ENCODE results near the gene RBM4.

The RBM4 gene

DNA sequence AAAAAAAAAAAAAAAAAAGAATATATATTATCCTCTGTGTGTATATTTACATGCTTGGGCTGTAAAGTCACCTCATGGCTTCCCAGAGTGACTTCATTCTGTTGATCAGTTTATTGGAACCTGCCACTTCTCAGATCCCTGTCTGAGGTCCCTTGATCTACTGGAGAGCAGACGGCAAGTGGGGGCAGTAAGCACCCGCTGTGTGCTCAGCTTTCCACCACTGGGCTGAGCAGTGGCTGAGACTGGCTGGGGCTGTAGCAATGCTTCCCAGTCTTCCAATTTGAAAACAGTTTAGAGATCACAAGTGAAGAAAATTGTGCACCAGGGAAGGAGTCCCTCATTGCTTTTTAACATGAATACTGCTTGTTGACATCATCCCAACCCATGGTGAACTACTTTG is 46.1 kb downstream of the RBM4 start:
- Histone ChIP-seq H3K4me1 (ENCODE audit: control insufficient read depth, insufficient read depth, low read length) (peaks cover 4% of the 10 kb centered on the region; the same call in 1 of the 2 replicates), H3K9ac (ENCODE audit: low read length) (no peak overlapping the region), H3K4me3 (ENCODE audit: low read depth, low read length) (no peak overlapping the region), H3K27ac (ENCODE audit: low read depth, low read length) (no peak overlapping the region), H3K9me3 (ENCODE audit: control insufficient read depth, insufficient read depth, low read depth, low read length) (no peaks in the 10 kb centered on the region), H3K36me3 (ENCODE audit: control insufficient read depth, insufficient read depth, low read length) (peaks cover 41% of the 10 kb centered on the region), H3K27me3 (ENCODE audit: control insufficient read depth, insufficient read depth, low read length) (no peaks in the 10 kb centered on the region)

DNA sequence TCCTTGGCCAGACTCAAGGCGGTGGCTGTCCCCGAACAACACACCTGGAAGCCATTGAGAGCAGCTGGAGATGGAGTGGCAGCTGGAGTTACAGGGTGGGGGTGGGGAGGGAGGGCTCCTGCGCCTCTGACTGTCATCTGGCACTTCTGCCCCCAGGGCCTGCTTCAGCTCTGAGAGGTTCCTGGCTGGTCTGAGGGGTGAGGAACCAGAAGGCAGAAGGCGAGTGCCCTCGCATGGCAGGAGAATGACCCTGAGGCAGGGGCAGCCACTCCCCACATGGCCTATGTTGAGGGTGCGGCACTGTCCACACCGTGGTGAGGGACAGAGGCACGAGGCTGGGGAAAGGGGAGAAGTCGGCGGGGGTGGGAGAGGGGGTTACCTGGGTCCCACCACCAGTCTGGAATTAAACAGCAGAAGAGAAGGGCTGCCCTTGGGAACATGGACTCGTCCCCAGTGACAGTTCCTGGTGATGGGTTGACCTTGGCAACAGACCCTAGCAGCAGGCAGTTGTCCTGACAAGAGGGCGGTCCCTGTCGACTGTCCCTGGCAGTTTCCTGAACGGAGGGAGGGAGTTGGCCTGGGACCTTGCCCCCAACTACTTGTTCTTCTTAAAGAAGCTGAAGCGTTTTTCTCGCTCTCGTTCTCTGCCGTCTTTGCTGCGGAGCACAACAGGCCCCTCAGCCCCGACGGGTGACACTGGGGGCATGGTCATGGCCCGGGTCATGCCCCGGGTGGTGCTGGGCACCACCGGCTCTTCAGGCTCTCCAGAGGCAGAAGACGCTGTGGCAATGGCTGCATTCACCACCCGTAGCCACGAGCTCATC is 47.0 kb downstream of the RBM4 start:
- Histone ChIP-seq H3K27me3 (ENCODE audit: control insufficient read depth, insufficient read depth, low read length) (no peaks in the 10 kb centered on the region), H3K4me1 (ENCODE audit: control insufficient read depth, insufficient read depth, low read length) (peaks cover 4% of the 10 kb centered on the region; the same call in 1 of the 2 replicates), H3K36me3 (ENCODE audit: control insufficient read depth, insufficient read depth, low read length) (peaks cover 49% of the 10 kb centered on the region), H3K4me3 (ENCODE audit: low read depth, low read length) (no peak overlapping the region), H3K27ac (ENCODE audit: low read depth, low read length) (no peak overlapping the region), H3K9me3 (ENCODE audit: control insufficient read depth, insufficient read depth, low read depth, low read length) (no peaks in the 10 kb centered on the region), H3K9ac (ENCODE audit: low read length) (no peak overlapping the region)

DNA sequence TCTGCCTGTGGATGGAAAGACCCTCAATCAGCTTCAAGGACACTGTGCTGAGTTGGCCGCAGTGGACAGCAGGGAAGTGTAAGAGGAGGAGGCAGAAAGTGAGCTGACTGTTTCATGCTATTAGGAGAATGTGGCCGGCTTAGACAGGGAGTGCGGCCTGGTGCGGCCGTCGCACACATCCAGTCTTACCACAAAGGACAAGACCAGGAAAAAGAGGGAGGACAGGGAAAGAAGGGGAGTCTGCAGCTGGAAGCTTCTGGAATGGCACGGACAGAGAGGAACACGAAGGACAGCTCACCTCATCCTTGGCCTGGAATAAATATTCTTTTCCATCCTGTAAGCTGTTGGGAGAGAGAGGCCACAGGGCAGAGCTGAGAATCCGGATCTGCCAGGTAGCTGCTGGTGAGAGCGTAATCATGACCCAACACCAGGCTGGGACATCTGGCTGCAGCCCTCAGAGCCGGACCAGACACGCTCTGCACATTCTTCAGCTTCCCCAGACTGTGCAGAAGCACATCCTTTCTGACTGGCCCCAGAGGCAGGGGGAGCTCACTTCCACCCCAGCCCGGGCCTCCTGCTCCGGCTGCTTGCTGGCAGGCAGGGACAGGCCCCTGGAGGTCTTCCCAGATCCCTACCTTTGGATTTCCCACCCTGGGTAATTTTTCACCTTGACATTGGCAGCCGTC is 47.7 kb downstream of the RBM4 start:
- Histone ChIP-seq H3K36me3 (ENCODE audit: control insufficient read depth, insufficient read depth, low read length) (peaks cover 53% of the 10 kb centered on the region), H3K27ac (ENCODE audit: low read depth, low read length) (no peak overlapping the region)

DNA sequence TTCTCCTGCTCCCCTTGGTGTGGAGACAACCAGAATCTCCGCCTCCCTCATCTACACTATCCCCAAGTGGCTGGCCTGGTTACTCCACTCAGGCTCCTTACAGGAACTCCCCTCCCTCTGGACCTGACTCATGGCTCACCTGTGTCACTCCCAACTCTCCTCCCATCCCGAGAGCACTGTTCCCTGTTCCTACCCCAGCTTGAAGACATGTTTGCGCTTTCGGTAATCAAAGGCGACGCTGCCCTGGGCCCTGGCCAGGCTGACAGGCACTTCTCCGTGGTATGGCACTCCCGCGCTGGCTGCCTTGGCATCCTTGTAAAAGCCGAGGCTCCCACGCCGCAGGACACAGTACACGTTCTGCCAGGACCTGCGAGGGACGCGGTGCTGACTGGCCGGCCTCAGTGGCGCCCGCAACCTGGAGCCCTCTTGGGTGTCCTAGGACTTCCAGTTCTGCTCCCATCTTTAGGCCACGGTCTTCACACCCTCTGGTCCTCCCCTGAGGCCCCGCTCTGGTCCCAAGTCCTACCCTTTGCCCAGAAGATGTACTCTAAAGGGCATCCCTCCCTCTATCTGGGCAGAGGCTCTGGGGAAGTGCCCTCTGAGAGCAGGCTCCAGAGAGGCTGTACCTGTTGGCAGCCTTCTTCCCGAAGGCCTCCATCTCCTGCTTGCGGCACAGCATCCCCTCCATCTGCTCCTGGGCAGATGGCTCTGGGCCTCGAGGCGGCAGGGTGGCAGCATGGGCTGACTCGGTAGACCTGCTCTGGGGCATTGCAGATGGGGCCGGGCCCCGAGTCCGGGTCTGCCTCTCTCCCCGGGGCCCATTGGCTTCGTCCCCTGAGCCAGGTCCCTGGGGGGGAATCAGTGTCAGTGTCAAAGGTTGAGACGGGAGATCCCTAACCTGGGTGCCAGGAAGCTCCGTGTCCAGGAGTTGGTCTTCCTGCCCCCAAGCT is 48.6 kb downstream of the RBM4 start:
- Histone ChIP-seq H3K27ac (ENCODE audit: low read depth, low read length) (no peak overlapping the region), H3K4me1 (ENCODE audit: control insufficient read depth, insufficient read depth, low read length) (peaks cover 4% of the 10 kb centered on the region; the same call in 1 of the 2 replicates), H3K36me3 (ENCODE audit: control insufficient read depth, insufficient read depth, low read length) (peaks cover 61% of the 10 kb centered on the region), H3K9ac (ENCODE audit: low read length) (no peak overlapping the region), H3K27me3 (ENCODE audit: control insufficient read depth, insufficient read depth, low read length) (no peaks in the 10 kb centered on the region), H3K9me3 (ENCODE audit: control insufficient read depth, insufficient read depth, low read depth, low read length) (no peaks in the 10 kb centered on the region), H3K4me3 (ENCODE audit: low read depth, low read length) (no peak overlapping the region)

More for the DNA sequence above, 47.7 kb downstream of the RBM4 start:
- Histone ChIP-seq H3K9ac (ENCODE audit: low read length) (no peak overlapping the region), H3K4me1 (ENCODE audit: control insufficient read depth, insufficient read depth, low read length) (peaks cover 4% of the 10 kb centered on the region; the same call in 1 of the 2 replicates), H3K9me3 (ENCODE audit: control insufficient read depth, insufficient read depth, low read depth, low read length) (no peaks in the 10 kb centered on the region), H3K4me3 (ENCODE audit: low read depth, low read length) (no peak overlapping the region), H3K27me3 (ENCODE audit: control insufficient read depth, insufficient read depth, low read length) (no peaks in the 10 kb centered on the region)

DNA sequence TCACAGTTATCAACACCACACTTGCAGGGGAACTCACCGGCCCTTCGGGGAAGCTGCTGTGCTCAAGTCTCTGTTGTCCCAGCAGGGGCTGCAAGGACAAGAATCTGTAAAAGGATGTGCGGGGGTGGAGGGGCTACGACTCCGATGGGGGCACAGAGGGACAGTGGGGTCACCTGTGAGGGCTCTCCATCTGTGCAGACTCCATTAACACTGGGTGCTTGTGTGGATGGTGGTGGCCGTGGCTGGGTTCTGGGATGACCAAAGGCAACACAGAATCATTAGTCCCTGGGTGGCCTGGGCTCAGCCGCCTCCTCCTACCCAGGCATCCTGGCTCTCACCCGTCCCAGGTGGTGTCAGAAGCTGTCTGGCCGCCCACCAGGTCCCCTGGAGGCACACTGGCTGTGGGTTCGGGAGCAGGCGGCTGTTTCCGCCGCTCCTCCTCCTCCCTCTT is 49.4 kb downstream of the RBM4 start:
- no peaks in the 10 kb centered on the region for H3K27me3 ChIP-seq (ENCODE audit: control insufficient read depth, insufficient read depth, low read length)
- no peaks in the 10 kb centered on the region for H3K9me3 ChIP-seq (ENCODE audit: control insufficient read depth, insufficient read depth, low read depth, low read length)
- peaks cover 68% of the 10 kb centered on the region for H3K36me3 ChIP-seq (ENCODE audit: control insufficient read depth, insufficient read depth, low read length)
- no peak overlapping the region for H3K4me3 ChIP-seq (ENCODE audit: low read depth, low read length)
- no peak overlapping the region for H3K9ac ChIP-seq (ENCODE audit: low read length)
- no peak overlapping the region for H3K27ac ChIP-seq (ENCODE audit: low read depth, low read length)
- H3K4me1 ChIP-seq (ENCODE audit: control insufficient read depth, insufficient read depth, low read length) = peaks cover 4% of the 10 kb centered on the region; the same call in 1 of the 2 replicates

DNA sequence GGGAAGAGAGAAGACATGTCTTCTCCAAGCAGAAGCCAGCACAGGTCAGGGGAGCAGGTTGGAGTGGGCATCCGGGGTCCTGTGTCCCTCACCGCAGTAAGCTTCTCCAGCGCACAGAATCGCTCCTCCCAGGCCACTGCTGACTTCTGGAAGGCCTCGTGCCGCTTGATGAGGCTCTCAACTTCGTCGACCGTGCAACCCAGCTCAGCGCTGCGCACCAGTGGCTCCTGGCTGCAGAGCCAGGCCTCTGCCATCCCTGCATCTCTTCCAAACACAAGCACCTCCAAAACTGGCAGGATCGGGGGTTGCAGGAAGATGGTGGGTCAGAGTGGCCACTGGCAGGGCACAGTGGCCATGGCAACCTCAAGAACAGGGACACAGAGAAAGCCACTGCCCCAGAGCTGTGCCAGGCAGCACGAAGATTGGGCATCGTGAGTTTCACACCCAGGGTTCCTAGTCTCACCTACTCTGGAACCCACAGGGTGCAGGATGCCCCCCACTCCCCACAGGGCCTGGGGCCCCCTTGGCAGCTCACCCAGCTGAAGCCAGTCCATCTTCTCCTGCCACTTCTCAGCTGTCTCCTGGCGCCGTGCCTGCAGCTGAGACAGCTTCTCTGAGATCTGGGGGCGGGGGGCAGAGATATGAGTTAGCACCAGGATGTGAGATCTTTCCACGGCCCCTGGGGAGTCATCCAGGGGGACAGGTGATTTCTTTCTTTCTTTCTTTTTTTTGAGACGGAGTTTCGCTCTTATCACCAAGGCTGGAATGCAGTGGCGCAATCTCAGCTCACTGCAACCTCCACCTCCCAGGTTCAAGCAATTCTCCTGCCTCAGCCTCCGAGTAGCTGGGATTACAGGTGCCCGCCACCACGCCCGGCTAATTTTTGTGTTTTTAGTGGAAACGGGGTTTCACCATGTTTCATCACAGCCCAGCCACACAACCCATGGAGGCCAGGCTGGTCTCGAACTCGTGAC is 50.3 kb downstream of the RBM4 start:
- no peak overlapping the region for H3K4me3 ChIP-seq (ENCODE audit: low read depth, low read length)
- no peak overlapping the region for H3K27ac ChIP-seq (ENCODE audit: low read depth, low read length)
- H3K9me3 ChIP-seq (ENCODE audit: control insufficient read depth, insufficient read depth, low read depth, low read length) = no peaks in the 10 kb centered on the region
- no peaks in the 10 kb centered on the region for H3K27me3 ChIP-seq (ENCODE audit: control insufficient read depth, insufficient read depth, low read length)
- peaks cover 4% of the 10 kb centered on the region; the same call in 1 of the 2 replicates for H3K4me1 ChIP-seq (ENCODE audit: control insufficient read depth, insufficient read depth, low read length)
- no peak overlapping the region for H3K9ac ChIP-seq (ENCODE audit: low read length)
- peaks cover 78% of the 10 kb centered on the region for H3K36me3 ChIP-seq (ENCODE audit: control insufficient read depth, insufficient read depth, low read length)

DNA sequence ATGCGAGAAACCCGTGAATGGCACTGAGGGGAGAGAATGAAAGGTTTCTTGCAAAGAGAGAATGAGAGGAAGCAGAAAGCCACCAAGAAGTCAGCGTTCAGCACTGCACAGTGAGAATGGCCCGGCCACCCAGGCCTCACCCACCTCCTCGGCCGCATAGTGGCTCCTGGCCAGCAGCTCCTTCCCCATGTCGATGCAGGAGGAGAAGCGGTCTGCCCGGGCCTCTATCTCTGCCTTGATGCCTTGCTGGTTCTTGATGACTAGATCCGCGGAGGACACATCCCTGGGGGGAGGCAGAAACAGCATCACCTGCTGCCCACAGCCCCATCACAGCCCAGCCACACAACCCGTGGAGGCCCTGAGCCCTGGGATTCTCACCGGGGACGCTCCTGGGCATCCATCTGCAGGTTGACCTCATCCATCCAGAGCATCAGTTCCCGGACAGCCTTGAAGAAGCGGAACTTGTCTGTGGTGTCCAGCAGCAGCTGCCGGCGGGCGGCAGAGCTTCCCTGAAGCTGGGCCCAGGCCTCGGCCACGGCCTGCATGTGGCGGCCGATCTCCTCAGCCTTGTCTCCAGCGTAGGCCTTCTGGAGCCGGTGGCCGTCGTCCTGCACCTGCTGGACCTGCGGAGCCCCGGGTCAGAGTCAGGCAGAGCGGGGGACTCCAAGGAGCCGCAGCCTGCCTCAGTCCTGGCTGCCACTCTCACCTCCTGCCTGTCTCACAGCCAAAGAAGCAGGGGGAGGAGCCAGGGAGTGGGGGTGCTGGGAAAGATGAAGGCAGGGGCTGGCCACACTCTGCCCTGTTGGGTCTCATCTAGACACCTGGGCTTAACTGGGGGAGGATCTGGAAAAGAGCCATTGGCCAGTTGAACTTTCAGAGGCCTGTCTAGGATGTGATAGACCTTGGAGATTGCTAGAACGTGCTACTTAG is 51.4 kb downstream of the RBM4 start:
- no peaks in the 10 kb centered on the region for H3K27me3 ChIP-seq (ENCODE audit: control insufficient read depth, insufficient read depth, low read length)
- H3K36me3 ChIP-seq (ENCODE audit: control insufficient read depth, insufficient read depth, low read length) = peaks cover 75% of the 10 kb centered on the region
- no peak overlapping the region for H3K4me3 ChIP-seq (ENCODE audit: low read depth, low read length)

DNA sequence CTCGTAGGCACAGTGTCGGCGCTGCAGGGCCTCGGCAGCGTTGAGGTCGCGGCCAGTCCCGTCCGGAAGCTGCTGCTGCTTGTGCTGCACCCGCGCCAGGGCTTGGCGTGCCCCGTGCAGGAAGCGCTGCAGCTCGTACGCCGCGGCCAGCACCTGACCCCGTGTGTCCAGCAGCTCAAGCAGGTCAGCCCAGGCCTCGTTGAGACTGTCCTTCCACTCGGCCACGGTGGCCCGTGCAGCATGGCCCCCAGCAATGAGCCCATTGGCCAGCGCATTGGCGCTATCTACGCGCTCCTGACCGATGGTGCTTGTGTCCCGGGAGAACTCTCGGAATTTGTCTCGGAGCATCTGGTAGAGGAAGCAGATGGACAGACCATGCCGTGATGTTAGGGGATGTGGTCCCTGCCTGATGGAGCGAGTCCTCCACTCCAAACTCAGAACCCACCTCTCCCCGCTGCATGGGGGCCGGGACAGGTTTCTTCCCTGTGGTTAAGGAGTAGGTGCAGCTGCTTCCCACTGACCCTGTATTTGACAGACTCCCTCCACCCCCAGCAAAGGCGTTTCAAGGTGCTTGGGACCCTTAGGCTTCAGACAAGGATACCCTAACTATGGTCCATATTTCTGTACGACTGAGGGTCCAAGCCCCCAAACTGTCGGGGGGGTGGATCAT is 52.9 kb downstream of the RBM4 start:
- Histone ChIP-seq H3K9me3 (ENCODE audit: control insufficient read depth, insufficient read depth, low read depth, low read length) (no peaks in the 10 kb centered on the region), H3K4me1 (ENCODE audit: control insufficient read depth, insufficient read depth, low read length) (no peaks in the 10 kb centered on the region), H3K27me3 (ENCODE audit: control insufficient read depth, insufficient read depth, low read length) (no peaks in the 10 kb centered on the region), H3K9ac (ENCODE audit: low read length) (no peak overlapping the region), H3K4me3 (ENCODE audit: low read depth, low read length) (no peak overlapping the region), H3K36me3 (ENCODE audit: control insufficient read depth, insufficient read depth, low read length) (peaks cover 73% of the 10 kb centered on the region), H3K27ac (ENCODE audit: low read depth, low read length) (no peak overlapping the region)

More for the DNA sequence above, 51.4 kb downstream of the RBM4 start:
- no peak overlapping the region for H3K27ac ChIP-seq (ENCODE audit: low read depth, low read length)
- no peaks in the 10 kb centered on the region for H3K9me3 ChIP-seq (ENCODE audit: control insufficient read depth, insufficient read depth, low read depth, low read length)
- no peak overlapping the region for H3K9ac ChIP-seq (ENCODE audit: low read length)
- peaks cover 1% of the 10 kb centered on the region; the same call in 1 of the 2 replicates for H3K4me1 ChIP-seq (ENCODE audit: control insufficient read depth, insufficient read depth, low read length)

DNA sequence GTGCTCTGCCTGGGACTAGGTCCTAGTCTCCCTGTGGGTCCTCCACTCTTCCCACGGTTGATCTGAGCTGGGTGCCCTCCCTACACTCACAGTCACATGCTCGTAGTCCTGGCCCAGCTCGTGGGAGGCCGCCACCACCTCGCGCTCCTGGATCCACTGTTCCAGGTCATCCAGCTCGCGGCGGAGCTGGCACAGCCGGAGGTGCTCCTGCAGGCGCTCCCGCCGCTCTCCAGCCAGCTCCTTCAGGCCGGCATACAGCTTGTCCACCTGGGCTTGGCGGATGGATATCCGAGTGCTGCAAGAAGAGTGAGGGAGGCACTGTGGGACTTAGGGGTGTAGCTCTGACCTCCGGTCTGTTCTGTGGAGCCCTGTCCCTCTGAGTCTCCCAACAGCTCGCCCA is 53.9 kb downstream of the RBM4 start:
- Histone ChIP-seq H3K4me1 (ENCODE audit: control insufficient read depth, insufficient read depth, low read length) (no peaks in the 10 kb centered on the region), H3K4me3 (ENCODE audit: low read depth, low read length) (no peak overlapping the region), H3K27me3 (ENCODE audit: control insufficient read depth, insufficient read depth, low read length) (no peaks in the 10 kb centered on the region), H3K9ac (ENCODE audit: low read length) (no peak overlapping the region), H3K36me3 (ENCODE audit: control insufficient read depth, insufficient read depth, low read length) (peaks cover 73% of the 10 kb centered on the region), H3K9me3 (ENCODE audit: control insufficient read depth, insufficient read depth, low read depth, low read length) (no peaks in the 10 kb centered on the region), H3K27ac (ENCODE audit: low read depth, low read length) (no peak overlapping the region)

Measured in HUES6 (cell line).